Transverse colon (tissue), 4 donors: ENCODE measurements around the gene TDRD1.

Experiments
- CTCF ChIP-seq, 5 experiments: fragments of 200-600 bp in 3 of 5; fragments of 450-650 bp in 2 of 5; sonication (generic) in 3 of 5; IDR thresholded peaks; 1 replicate in 2 of 5; 2 replicates in 3 of 5; pipeline ENCODE4 v1.5.1; 2016 to 2017; ENCODE audit warnings: antibody characterized with exemption in 5 of 5, inconsistent platforms in 3 of 5, mild to moderate bottlenecking in 2 of 5, moderate library complexity in 1 of 5
- POLR2AphosphoS5 ChIP-seq, 3 donors: sonication (generic); formaldehyde crosslinking; IDR thresholded peaks; one replicate each; pipeline ENCODE4 v1.6.1; 2016; ENCODE audit warnings: antibody characterized with exemption in 3 of 3

GRCh38 chr10:114266521-114266920 lies 87.4 kb downstream of the TDRD1 start:
- TF ChIP-seq CTCF (IDR thresholded peaks at IDR 0.05) = no peak
- no peak for TF ChIP-seq POLR2AphosphoS5 (IDR thresholded peaks at IDR 0.05)
